Measurements from ENCODE around the gene SLC28A2.
A peak's percentile ranks its signal among the peaks of the same experiment; 100 is the strongest.
"Not testable (repeated sequence)": the region's sequence is repeated elsewhere in the genome, so short reads cannot be mapped to it uniquely, and the experiment has no call there.

Gene SLC28A2

DNA sequence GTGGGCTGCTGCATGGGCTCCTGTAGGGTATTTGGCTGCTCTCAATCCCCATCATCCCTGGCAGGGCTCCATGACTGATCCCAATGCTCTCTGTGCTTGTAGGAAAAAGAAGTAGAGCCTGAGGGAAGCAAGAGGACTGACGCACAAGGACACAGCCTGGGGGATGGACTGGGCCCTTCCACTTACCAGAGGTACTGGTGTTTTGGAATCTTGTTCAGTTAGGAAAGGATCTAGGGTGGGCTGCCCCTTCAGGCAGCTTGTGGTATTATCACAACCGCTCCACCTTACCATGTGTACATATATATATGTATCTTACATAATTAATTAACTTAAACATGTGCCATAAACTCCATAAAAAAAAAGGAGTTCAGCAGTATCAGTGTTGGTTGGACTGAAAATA, 1.3 kb downstream of the SLC28A2 start:
- Histone ChIP-seq H3K9me3 (replicated peaks; ENCODE audit: insufficient read depth, low read length) (no peaks in the 10 kb centered on the region), H3K27me3 (replicated peaks; ENCODE audit: insufficient read depth, low read length) (no peaks in the 10 kb centered on the region), H3K27ac (ENCODE audit: low read length) (no peak overlapping the region), H3F3A (ENCODE audit: insufficient read depth, low read length) (no peaks in the 10 kb centered on the region), H3K36me3 (replicated peaks; ENCODE audit: insufficient read depth, low read length) (no peaks in the 10 kb centered on the region), H3K9ac (ENCODE audit: low read length) (no peak overlapping the region), H3K4me3 (ENCODE audit: low read length) (no peak overlapping the region), H3K9me2 (replicated peaks; ENCODE audit: insufficient read depth, low read length) (no peaks in the 10 kb centered on the region), H3K4me1 (ENCODE audit: low read length) (no peaks in the 10 kb centered on the region), H3K4me2 (ENCODE audit: low read depth, low read length) (no peak overlapping the region), H2AFZ (ENCODE audit: low read length) (no peak overlapping the region), H4K20me1 (ENCODE audit: insufficient read depth, low read length) (no peaks in the 10 kb centered on the region), H3K79me2 (ENCODE audit: low read length) (no peaks in the 10 kb centered on the region)
- TF ChIP-seq EZH2 (optimal IDR thresholded peaks at IDR 0.05; ENCODE audit: low read depth, low read length), result no peak
- TF ChIP-seq, protein P1, sequence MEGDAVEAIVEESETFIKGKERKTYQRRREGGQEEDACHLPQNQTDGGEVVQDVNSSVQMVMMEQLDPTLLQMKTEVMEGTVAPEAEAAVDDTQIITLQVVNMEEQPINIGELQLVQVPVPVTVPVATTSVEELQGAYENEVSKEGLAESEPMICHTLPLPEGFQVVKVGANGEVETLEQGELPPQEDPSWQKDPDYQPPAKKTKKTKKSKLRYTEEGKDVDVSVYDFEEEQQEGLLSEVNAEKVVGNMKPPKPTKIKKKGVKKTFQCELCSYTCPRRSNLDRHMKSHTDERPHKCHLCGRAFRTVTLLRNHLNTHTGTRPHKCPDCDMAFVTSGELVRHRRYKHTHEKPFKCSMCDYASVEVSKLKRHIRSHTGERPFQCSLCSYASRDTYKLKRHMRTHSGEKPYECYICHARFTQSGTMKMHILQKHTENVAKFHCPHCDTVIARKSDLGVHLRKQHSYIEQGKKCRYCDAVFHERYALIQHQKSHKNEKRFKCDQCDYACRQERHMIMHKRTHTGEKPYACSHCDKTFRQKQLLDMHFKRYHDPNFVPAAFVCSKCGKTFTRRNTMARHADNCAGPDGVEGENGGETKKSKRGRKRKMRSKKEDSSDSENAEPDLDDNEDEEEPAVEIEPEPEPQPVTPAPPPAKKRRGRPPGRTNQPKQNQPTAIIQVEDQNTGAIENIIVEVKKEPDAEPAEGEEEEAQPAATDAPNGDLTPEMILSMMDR (IDR thresholded peaks at IDR 0.05; ENCODE audit: low read length), result peak; percentile 21
- TF ChIP-seq EZH2phosphoT487 (IDR thresholded peaks at IDR 0.05; ENCODE audit: low read length), result no peak
- DNase-seq, result no peak

DNA sequence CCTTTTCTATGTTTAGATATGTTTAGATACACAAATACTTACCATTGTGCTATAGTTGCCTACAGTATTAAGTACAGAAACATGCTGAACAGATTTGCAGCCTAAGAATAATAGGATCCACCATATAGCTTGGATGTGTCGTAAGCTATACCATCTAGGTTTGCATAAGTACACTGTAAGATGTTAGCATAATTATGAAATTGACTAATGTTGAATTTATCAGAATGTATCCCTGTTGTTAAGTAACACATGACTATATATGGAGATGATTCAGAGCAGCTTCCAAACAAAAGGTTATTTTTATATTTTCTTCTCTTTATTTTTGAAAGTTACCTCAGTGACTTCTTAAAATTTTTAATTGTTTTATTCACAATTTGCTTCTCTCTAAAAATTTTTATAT, 2.4 kb downstream of the SLC28A2 start:
- H4K20me1 ChIP-seq (ENCODE audit: insufficient read depth, low read length), result no peaks in the 10 kb centered on the region
- no peak overlapping the region for H3K27ac ChIP-seq (ENCODE audit: low read length)
- no peaks in the 10 kb centered on the region for H3K9me2 ChIP-seq (replicated peaks; ENCODE audit: insufficient read depth, low read length)
- H3K27me3 ChIP-seq (replicated peaks; ENCODE audit: insufficient read depth, low read length), result no peaks in the 10 kb centered on the region
- no peak overlapping the region for H3K4me3 ChIP-seq (ENCODE audit: low read length)
- TF ChIP-seq, protein P1 (IDR thresholded peaks at IDR 0.05; ENCODE audit: low read length), result no peak
- no peak for TF ChIP-seq EZH2phosphoT487 (IDR thresholded peaks at IDR 0.05; ENCODE audit: low read length)
- TF ChIP-seq EZH2 (optimal IDR thresholded peaks at IDR 0.05; ENCODE audit: low read depth, low read length), result no peak
- H3F3A ChIP-seq (ENCODE audit: insufficient read depth, low read length), result no peaks in the 10 kb centered on the region
- H3K36me3 ChIP-seq (replicated peaks; ENCODE audit: insufficient read depth, low read length), result no peaks in the 10 kb centered on the region
- no peak for DNase-seq
- H3K9ac ChIP-seq (ENCODE audit: low read length), result no peak overlapping the region
- no peak overlapping the region for H3K4me2 ChIP-seq (ENCODE audit: low read depth, low read length)
- H3K4me1 ChIP-seq (ENCODE audit: low read length), result no peaks in the 10 kb centered on the region
- H3K9me3 ChIP-seq (replicated peaks; ENCODE audit: insufficient read depth, low read length), result no peaks in the 10 kb centered on the region
- no peaks in the 10 kb centered on the region for H3K79me2 ChIP-seq (ENCODE audit: low read length)
- no peak overlapping the region for H2AFZ ChIP-seq (ENCODE audit: low read length)

DNA sequence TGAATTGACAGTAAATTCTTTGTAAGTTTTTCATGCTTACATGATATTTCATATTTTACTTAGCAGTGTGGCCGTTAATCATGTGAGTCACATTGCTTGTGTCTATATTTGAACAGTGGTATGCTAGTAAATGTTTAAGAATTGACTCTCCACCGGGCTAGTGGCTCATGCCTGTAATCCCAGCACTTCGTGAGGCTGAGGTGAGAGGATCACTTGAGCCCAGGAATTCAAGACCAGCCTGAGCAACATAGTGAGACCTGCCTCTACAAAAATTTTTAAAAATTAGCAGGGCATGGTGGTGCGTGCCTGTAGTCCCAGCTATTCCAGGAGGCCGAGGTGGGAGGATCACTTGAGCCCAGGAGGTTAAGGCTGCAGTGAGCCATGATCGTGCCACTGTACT, 2.8 kb downstream of the SLC28A2 start:
- not testable (repeated sequence) for H3K9ac ChIP-seq (ENCODE audit: low read length); DNase-seq

DNA sequence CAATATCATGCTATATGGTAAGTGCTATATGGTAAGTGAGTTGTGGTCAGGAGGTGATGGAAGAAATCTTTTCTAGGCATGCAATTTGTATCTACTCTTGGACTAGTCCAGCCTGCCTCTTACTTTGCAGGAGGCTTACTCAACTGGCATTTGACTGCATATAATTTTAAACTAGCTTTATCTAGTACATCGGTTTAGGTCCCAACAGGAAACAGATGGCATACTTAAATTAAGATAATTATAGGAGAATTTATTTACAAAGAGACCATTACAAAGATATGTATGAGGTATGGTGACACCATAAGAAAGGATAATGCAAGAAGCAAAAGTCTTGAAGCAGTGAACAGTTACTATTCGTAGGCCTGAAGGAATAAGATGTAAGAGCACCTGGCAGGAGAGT, 7.8 kb downstream of the SLC28A2 start:
- H3K4me2 ChIP-seq (ENCODE audit: low read depth, low read length), result no peak overlapping the region
- TF ChIP-seq EZH2 (optimal IDR thresholded peaks at IDR 0.05; ENCODE audit: low read depth, low read length) (no peak), EZH2phosphoT487 (IDR thresholded peaks at IDR 0.05; ENCODE audit: low read length) (no peak)
- TF ChIP-seq, protein P1 (IDR thresholded peaks at IDR 0.05; ENCODE audit: low read length), result no peak
- no peaks in the 10 kb centered on the region for H3F3A ChIP-seq (ENCODE audit: insufficient read depth, low read length)
- H3K79me2 ChIP-seq (ENCODE audit: low read length), result no peaks in the 10 kb centered on the region
- no peak overlapping the region for H3K9ac ChIP-seq (ENCODE audit: low read length)
- no peak for DNase-seq
- no peaks in the 10 kb centered on the region for H3K36me3 ChIP-seq (replicated peaks; ENCODE audit: insufficient read depth, low read length)
- no peak overlapping the region for H2AFZ ChIP-seq (ENCODE audit: low read length)
- H4K20me1 ChIP-seq (ENCODE audit: insufficient read depth, low read length), result no peaks in the 10 kb centered on the region
- H3K27ac ChIP-seq (ENCODE audit: low read length), result no peak overlapping the region
- no peaks in the 10 kb centered on the region for H3K9me3 ChIP-seq (replicated peaks; ENCODE audit: insufficient read depth, low read length)
- no peaks in the 10 kb centered on the region for H3K4me1 ChIP-seq (ENCODE audit: low read length)
- no peaks in the 10 kb centered on the region for H3K27me3 ChIP-seq (replicated peaks; ENCODE audit: insufficient read depth, low read length)
- no peak overlapping the region for H3K4me3 ChIP-seq (ENCODE audit: low read length)
- no peaks in the 10 kb centered on the region for H3K9me2 ChIP-seq (replicated peaks; ENCODE audit: insufficient read depth, low read length)

More for the DNA sequence above, 2.8 kb downstream of the SLC28A2 start:
- H3K27me3 ChIP-seq (replicated peaks; ENCODE audit: insufficient read depth, low read length); H3K27ac ChIP-seq (ENCODE audit: low read length); H3K4me3 ChIP-seq (ENCODE audit: low read length); H2AFZ ChIP-seq (ENCODE audit: low read length); H4K20me1 ChIP-seq (ENCODE audit: insufficient read depth, low read length); H3K9me3 ChIP-seq (replicated peaks; ENCODE audit: insufficient read depth, low read length); H3F3A ChIP-seq (ENCODE audit: insufficient read depth, low read length); H3K9me2 ChIP-seq (replicated peaks; ENCODE audit: insufficient read depth, low read length); H3K4me2 ChIP-seq (ENCODE audit: low read depth, low read length); H3K79me2 ChIP-seq (ENCODE audit: low read length); H3K4me1 ChIP-seq (ENCODE audit: low read length); H3K36me3 ChIP-seq (replicated peaks; ENCODE audit: insufficient read depth, low read length): not testable (repeated sequence)

All from MM.1S (cell line).